NCI-H1105 (cell line): Measurements from ENCODE around the gene PTPRN2.
"Not testable (repeated sequence)": the region's sequence is repeated elsewhere in the genome, so short reads cannot be mapped to it uniquely, and the experiment has no call there.

Experiments
- DNase-seq: peaks from one replicate; lab custom pipeline; 2025; lab: John Stamatoyannopoulos, UW

PTPRN2 gene

DNA sequence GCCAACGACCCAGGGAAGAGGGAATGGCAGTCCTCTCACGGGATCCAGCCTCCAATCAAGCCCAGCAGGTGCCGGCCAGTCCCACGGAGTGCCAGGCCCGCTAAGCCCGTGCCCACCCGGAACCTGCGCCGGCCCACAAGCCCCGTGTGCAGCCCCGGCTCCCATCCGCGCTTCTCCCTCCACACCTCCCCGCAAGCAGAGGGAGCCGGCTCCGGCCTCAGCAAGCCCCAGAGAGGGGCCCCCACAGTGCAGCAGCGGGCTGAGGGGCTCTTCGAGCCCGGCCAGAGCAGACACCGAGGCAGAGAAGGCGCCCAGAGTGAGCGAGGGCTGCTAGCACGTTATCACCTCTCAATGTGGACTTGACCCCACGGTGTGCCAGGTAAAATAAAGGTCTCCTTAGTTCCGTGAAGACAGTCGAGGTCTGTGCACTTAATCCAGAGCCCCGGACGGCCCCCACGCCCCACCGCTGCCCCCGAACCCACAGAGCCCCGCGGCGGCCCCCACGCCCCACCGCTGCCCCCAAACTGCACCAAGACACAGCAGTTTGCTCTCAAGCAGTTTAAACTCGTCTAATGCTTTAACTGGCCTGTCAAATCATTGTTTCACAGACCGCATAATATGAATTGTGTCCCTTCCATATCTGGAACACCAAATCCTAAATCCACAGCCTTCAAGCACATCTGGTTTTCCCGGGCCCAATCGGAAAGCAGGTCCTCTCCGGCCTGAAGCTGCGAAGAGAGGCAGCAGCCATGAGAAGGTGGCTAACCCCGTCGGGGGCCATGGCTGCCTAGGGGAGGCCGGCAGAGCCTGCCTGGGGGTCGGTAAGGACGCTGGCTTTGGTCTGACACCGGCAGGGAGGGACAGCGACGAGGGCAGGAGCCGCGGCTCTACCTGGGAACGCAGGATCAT is 307.8 kb downstream of the PTPRN2 start:
- no peak for DNase-seq

DNA sequence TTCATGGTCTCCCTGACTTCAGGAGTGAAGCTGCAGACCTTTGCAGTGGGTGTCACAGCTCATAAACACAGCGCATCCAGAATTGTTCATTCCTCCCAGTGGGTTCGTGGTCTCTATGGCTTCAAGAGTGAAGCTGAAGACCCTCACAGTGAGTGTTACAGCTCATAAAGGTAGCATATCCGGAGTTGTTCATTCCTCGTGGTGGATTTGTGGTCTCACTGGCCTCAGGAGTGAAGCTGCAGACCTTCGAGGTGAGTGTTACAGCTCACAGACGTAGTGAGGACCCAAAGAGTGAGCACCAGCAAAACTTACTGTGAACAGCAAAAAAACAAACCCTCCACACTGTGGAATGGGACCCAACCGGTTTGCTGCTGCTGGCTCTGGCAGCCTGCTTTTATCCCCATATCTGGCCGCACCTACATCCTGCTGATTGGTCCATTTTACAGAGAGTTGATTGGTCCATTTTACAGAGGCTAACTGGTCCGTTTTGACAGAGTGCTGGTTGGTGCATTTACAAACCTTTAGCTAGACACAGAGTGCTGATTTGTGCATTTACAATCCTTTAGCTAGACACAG is 308.8 kb downstream of the PTPRN2 start:
- DNase-seq: no peak

DNA sequence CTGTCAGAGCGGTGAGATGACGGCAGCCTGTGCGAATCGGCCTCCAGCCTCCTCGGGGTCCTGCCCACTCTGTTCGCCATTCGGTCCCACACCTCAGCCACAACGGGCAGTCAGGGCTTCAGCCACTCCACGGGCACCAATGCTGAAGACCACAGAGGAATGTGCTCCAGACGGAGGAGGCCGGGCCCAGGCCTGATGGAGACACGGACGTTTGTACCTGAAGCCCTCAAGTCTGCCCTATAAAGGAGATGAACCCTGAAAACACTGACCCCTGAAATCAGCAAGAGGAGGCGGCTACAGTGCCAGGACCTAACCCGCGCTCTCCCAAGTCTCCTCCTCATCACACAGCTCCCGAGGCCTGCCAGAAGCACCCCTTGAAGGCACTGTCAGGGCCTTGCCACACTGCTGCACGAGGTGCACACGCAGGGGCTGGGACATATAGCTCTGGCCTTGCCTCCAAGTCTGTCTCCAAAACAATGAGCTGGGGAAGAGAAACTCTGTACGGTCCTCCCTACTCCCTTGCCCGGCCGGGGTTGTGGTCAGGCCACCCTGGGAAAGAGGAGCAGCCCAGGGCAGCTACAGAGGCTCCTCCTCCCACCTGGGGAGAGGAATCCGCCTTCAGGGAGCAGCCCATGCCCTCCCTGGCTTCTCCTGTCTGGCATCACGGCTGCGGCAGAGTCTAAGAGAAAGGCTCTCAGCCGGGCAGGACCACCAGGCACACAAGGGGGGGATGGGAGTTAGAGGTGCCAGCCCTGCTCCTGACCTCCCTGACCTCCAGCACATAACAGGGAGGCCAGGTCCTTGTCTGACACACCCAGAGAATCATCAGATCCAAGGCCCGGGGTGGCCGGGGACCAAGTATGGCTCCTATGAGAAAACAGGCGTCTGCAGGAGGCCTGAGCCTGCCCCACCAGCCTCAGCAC is 310.1 kb downstream of the PTPRN2 start:
- no peak for DNase-seq

DNA sequence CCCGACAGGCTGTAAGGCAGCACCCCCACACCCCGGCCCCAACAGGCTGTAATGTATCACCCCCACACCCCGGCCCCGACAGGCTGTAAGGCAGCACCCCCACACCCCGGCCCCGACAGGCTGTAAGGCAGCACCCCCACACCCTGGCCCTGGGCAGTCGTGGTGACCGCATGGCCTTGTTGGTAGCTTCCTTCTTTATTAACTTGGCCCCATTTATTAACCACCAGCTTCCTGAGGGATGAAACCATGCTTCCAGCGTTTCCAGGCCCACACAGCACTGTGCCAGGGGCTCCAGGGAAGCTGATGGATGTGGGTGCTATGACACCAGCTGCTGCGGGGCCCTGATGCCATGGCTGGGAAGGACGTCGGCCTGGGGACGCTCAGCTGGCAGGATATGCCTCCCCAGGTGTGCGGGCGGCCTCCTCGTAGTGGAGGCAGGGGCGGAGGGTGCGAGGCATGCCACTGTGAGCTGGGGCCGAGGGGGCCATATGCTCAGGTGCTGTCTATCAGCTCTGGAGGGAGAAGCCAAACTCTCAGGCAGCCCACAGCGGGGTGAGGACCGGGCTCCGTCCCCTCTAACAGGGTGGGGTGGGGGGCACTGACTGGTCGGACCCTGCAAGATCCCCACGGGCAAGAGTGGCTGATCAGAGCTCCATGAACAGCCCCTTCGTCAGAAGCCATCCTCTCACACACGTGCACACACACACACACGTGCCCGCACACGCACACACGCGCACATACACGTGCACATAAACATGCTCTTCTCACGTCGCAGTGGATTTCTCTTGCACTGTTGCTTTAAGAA is 311.0 kb downstream of the PTPRN2 start:
- DNase-seq: no peak

DNA sequence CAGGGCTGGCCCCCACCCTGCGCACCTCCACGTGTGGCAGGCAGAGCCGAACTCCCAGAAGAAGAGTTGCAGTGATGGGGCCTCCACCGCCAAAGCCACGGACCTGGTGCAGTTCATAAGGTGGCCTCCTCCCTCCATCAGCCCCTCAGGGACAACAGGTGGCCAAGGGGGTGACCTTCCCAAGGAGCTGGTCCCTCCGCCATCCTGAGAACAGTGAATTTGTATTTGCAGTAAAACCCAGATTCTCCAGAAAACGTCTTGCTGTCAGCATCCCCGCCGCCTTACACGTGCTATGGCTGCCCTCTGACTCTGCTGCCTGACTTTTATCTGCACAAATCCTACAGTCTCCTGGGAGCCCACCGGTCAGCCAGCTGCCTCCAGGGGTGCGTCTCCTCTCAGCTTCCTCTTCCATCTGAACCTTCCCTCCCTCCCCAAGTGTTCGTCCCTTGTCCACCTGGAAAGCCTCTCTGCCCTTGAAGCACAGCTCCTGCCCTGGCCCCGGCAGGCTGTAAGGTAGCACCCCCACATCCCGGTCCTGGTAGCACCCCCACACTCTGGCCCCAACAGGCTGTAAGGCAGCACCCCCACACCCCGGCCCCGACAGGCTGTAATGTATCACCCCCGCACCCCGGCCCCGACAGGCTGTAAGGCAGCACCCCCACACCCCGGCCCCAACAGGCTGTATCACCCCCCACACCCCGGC is 311.8 kb downstream of the PTPRN2 start:
- DNase-seq: no peak

DNA sequence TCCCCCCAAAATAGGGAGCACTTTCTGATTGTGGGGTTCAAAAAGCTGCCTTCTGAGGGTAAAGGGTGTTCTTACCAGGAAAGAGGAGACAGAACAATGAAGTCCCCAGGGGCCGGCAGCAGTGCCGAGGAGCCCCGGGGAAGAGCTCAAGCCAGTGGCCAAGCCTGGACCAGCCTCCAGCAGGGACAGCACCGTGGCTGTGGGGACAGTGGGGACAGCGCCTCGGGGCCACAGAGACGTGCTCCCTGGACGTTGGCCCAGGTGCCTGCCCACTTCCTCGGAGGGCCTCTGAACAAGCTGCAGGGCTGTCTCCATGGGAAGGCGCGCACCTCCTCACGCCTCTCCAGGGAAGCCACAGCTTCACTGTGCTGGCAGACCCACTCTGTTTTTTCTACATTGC is 312.6 kb downstream of the PTPRN2 start:
- DNase-seq: no peak

DNA sequence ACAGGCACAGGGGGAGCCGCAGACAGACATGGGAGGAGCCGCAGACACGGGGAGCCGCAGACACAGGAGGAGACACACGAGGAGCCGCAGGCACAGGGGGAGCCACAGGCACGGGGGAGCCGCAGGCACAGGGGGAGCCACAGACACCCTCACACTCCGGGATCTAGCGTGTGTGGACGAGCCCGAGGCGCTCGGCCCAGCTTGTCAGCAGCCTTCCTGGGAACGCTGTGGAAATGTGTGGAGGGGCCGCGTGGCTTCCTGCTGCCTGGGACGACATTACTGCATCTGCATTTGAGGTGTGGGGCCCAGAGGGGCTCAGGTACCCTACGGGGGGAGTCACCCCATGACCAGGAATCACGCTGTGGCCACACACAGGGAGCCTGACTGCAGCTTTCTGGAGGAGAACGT is 313.2 kb downstream of the PTPRN2 start:
- DNase-seq: no peak

DNA sequence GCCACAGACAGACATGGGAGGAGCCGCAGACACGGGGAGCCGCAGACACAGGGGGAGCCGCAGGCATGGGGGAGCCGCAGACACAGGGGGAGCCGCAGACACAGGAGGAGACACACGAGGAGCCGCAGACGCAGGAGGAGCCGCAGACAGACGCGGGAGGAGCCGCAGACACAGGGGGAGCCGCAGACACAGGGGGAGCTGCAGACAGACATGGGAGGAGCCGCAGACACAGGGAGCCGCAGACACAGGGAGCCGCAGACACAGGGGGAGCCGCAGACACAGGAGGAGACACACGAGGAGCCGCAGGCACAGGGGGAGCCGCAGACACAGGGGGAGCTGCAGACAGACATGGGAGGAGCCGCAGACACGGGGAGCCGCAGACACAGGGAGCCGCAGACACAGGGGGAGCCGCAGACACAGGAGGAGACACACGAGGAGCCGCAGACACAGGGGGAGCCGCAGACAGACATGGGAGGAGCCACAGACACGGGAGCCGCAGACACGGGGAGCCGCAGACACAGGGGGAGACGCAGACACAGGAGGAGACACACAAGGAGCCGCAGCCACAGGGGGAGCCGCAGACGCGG is 313.8 kb downstream of the PTPRN2 start:
- not testable (repeated sequence) for DNase-seq

DNA sequence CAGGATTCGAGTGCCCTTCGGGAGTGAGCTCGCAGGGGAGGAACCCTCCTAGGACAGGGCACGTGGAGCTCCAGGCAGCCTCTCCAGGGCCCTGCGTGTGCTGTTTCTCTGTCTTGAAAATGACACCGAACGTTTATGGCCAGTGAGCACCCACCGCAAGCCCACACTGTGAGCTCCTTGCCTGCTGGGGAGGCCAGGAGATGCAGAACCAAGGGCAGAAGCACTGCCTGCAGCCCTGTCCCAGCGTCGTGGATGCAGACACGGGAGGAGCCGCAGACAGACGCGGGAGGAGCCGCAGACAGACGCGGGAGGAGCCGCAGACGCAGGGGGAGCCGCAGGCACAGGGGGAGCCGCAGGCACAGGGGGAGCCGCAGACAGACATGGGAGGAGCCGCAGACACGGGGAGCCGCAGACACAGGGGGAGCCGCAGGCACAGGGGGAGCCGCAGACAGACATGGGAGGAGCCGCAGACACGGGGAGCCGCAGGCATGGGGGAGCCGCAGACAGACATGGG is 314.4 kb downstream of the PTPRN2 start:
- no peak for DNase-seq

DNA sequence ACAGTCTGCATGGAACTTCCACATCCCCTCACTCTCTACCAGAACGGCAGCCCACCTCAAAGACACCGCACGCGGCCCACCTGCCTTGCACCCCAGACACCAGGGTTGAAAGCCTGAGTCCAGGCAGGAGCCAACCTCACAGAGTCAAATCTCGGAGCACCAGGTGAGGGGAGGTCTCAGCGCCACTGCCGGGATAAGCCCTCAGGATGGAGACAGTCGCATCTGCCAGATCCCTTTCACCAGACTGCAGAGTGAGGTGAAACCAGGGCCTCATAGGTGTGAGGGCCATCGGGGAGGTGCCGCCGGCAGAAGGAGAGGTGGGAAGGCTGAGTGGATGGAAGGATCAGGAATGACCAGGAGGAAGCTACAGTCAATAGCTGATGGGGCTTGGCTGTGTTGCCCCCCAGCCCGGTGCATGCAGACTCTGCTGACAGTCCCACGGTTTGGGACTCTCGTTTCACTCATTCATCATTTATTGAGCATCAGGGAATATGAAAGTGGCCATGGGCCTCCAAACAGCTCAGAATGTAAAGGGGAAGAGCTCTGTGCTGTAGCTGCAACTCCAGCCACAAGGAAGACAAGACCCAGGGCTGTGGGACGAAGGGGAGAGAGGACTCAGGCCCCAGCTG is 315.0 kb downstream of the PTPRN2 start:
- no peak for DNase-seq

DNA sequence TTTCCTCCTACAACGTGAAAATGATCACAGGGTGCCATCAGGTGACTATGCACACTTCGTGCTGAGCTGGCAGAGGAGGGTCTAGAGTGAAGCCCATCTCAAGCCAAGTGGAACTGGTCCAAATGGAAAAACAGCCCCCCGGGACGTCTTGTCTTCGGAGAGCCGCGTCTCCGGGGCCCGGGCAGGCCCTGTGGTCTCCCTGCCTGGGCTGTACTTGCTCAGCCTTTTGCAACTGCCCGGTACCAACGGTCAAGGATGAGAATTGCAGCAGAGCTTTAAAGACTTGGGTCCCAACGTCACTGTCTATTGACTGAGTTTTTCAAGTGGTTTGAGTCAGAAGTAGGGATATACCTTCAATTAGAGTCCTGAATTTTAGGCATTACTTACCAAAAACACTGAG is 315.5 kb downstream of the PTPRN2 start:
- no peak for DNase-seq

DNA sequence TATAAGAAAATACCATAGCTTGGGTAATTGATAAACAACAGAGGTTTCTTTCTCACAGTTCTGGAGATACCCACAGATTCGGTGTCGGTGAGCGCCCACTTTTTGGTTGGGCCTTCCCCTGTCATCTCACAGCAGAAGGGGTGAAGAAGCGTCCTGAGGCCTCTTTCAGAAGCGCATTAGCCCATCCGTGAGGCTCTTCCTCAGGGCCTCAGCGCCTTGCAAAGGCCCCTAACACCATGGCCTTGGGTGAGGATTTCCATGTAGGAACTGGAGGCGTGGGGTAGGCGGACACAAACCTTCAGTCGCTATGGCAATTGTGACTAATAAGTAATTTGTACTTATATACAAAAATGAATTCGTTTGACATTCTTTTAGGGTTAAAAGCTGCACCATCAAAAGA is 316.0 kb downstream of the PTPRN2 start:
- DNase-seq: no peak

DNA sequence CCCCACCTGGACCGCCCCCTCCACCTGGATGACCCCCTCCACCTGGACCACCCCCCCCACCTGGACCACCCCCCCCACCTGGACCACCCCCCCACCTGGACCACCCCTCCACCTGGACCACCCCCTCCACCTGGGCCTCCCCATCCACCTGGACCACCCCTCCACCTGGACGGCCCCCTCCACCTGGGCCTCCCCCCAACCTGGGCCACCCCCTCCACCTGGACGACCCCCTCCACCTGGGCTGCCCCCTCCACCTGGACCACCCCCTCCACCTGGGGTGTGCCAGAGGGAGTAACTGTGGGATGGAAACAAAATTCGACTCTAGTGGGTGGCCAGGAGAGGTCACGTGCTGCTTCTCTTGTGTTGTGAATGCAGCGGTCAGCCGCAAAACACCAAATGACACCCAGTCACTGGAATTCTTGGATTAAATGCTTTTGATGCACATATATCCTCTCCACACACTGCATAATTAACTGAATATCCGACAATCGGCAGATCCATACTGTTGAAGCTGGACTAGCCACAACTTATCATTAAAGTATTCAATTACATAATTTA is 316.7 kb downstream of the PTPRN2 start:
- no peak for DNase-seq

DNA sequence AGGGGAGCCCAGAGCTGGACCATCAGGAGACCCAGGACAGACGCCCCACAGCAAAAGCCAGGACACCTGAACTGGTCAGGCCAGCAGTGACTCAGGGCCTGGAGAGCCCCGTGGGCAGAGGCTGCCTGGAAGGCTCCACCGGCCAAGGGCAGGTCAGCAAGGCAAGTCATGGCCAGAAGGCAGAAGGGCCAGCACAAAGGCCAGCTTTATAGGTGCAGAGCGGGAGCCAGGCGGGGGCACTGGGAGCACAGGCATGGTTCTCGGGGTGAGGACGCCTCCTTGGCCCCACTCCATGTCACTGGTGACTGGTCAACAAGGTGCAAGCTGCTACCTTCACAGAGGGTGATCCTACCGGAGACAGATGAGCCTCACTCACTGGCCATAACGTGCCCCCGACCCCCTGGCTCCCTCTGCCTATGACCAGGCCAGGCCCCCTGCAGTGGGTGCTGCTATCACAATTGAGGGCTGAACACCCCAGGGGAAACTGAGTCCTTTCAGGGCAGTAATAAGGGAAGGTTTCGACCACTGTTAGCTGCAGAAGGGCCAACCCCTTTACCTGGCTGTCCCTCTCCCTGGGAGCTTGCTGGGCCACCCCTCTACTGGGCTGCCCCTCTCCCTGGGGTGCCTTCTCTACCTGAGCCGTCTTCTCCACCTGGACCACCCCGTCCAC is 317.4 kb downstream of the PTPRN2 start:
- DNase-seq: no peak

DNA sequence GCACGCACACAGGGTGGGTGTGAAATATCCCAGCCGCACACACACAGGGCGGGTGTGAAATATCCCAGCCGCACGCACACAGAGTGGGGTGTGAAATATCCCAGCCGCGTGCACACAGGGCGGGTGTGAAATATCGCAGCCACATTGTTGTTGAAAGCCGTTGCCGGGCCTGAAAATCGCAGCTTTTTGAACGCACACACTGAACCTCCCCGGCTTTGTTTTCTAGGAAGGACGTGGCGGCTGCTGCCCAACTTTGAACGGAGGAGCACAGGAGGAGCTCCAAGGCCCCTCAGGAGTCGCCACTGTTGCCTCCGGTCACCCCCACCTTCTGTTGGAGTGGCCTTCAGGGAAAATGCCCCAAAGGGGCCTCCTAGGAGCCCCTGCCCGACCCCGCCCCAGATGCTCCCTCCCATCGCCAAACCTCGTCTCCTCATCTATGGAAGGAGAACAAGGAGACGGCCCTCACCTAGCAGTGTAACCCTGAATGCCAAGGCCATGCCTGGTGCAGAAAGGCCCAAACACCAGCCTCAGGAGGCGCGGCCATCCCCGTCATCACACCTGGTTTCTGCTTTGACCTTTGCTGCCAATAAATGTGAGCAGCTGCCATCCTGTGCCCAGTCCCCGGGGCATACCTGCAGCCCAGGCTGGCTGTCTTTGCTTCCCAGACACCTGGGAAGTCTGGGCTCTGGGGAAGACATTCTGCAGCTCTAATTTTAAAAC is 318.6 kb downstream of the PTPRN2 start:
- DNase-seq: no peak

DNA sequence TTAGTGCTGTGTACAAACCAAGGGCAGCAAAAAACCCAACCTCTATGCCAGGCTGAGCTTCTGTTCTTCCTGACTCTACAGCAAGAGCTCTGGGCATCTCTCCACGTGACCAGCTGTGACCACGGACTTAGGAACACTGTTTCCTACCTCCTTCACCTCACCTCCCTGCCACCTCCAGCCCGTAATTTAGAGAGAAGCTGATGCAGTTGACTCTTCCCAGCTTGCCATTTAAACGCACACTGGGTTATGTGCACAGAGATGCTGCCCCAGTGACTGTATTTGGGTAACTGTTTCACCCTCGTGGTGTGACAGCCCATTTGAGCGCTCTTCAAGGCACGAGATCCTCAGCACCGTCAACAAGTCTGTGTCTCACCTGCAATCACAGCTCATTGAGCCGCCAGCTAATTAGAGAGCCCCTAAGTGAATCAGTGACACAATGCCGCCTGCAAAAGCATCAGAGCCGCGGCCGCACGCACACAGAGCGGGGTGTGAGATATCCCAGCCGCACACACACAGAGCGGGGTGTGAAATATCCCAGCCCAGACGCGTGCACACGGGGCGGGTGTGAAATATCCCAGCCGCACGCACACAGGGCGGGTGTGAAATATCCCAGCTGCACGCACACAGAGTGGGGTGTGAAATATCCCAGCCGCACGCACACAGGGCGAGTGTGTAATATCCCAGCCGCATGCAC is 319.7 kb downstream of the PTPRN2 start:
- no peak for DNase-seq

DNA sequence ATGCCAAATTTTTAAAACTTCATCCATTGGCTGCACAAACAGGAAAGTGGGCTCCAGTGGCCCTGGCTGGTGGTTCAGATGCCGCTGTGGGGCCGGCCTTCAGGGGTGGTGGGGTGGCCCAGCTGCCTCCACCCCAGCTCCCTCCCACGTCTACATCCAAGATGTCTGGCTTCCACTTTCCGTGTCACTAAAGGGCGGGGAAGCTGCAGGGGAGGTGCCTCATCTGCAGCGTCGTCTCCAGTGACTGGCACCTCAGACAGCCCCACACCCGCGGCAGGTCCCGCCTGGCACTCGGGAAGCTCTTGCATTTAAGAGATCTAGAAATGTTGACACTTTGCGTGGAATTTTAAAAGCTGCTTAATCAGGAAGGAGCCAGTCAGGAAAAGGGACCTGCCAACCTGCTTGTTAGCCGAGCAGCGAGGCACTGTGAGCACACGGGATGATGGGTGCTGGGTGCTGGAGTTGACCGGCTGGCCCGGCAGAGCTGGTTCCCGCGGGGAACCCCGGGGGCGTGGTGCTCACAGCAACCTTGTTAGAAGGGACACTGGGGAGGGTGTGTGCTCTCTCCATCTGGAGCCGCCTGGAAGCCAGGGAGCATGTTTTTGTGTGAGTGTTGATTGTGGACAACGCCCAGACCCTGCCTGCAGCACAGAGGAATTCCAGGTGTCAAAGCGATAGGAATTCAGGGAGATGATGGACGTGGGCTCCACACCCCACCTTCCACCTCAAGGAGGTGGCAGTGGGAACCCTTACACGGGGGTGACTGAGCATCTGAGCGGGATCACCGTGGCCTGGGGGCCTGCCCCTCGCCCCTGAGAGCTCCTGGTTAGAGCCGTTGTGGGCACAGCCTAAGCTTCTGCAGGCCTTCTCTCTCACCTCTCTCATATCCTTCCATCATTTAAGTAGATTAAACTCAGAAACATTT is 320.5 kb downstream of the PTPRN2 start:
- DNase-seq: no peak
